ENCODE data around the gene ARRDC3. TPM values are rescaled to one million over a fixed set of nuclear protein-coding genes. Genes with fewer than 3 reads are reported as not detected.
"Not testable (repeated sequence)": the region's sequence is repeated elsewhere in the genome, so short reads cannot be mapped to it uniquely, and the experiment has no call there.

ARRDC3 gene
- total RNA-seq, 1 experiment from 2014 or later, result 32.0 TPM

- peaks cover 26% of the 10 kb centered on the region for H3K4me1 ChIP-seq (replicated peaks; ENCODE audit: insufficient read depth)
- intact Hi-C loops (cut with micrococcal nuclease; ENCODE audit: unreplicated experiment), result no loop called here
- H3F3A ChIP-seq (ENCODE audit: insufficient read depth, low read depth), result peaks cover 8% of the 10 kb centered on the region; the same call in 1 of the 2 replicates
- H3K27me3 ChIP-seq (ENCODE audit: insufficient read depth, low read depth), result no peaks in the 10 kb centered on the region
- no peak overlapping the region for H3K4me3 ChIP-seq
- TF ChIP-seq CTCF (conservative IDR thresholded peaks at IDR 0.05) (no peak), EZH2 (IDR thresholded peaks at IDR 0.05; ENCODE audit: low read depth) (no peak)
- H4K20me1 ChIP-seq (ENCODE audit: insufficient read depth), result no peaks in the 10 kb centered on the region
- no peaks in the 10 kb centered on the region for H3K36me3 ChIP-seq (ENCODE audit: low read depth)
- 0 out of 2 replicates have a peak overlapping the region, but pooled peaks have one; percentile 13 for H3K27ac ChIP-seq
- ChIA-PET POLR2A (ENCODE audit: unreplicated experiment) (no interaction called here), CTCF (interaction anchor here (0.5 kb wide), 1 partner anchor 23 kb away, joined by 5 read pairs; no protein-coding TSS in a partner anchor)
- no peaks in the 10 kb centered on the region for H3K9me2 ChIP-seq (ENCODE audit: insufficient read depth)
- H2AFZ ChIP-seq, result no peak overlapping the region
- H3K9me3 ChIP-seq (ENCODE audit: insufficient read depth, low read depth), result no peaks in the 10 kb centered on the region
- peak; percentile 6 to 60 for DNase-seq
- no peaks in the 10 kb centered on the region for H3K79me2 ChIP-seq (ENCODE audit: low read depth)
- BruUV-seq (replicated peaks), result no TSS peak
- H3K4me2 ChIP-seq, result peak overlapping the region; percentile 35
Measured at GRCh38 chr5:91357012-91357634, 26.0 kb downstream of the ARRDC3 start.

- BruUV-seq (replicated peaks); H2AFZ ChIP-seq; H3K4me3 ChIP-seq; intact Hi-C loops (cut with micrococcal nuclease; ENCODE audit: unreplicated experiment); CTCF ChIA-PET; H3K9me3 ChIP-seq (ENCODE audit: insufficient read depth, low read depth); DNase-seq; H3K9me2 ChIP-seq (ENCODE audit: insufficient read depth); POLR2A ChIA-PET (ENCODE audit: unreplicated experiment); H3K36me3 ChIP-seq (ENCODE audit: low read depth); H3K4me2 ChIP-seq; H3K79me2 ChIP-seq (ENCODE audit: low read depth); H3F3A ChIP-seq (ENCODE audit: insufficient read depth, low read depth); H3K27ac ChIP-seq; H4K20me1 ChIP-seq (ENCODE audit: insufficient read depth); H3K27me3 ChIP-seq (ENCODE audit: insufficient read depth, low read depth): not testable (repeated sequence)
- peaks cover 26% of the 10 kb centered on the region for H3K4me1 ChIP-seq (replicated peaks; ENCODE audit: insufficient read depth)
Measured at GRCh38 chr5:91354867-91355266, 28.2 kb downstream of the ARRDC3 start.

GRCh38 chr5:91352831-91353695, 30.1 kb downstream of the ARRDC3 start:
- intact Hi-C loops (cut with micrococcal nuclease; ENCODE audit: unreplicated experiment), result no loop called here
- CTCF ChIA-PET, result no interaction called here

More at GRCh38 chr5:91352831-91353695, 30.1 kb downstream of the ARRDC3 start:
- Histone ChIP-seq H2AFZ (no peak overlapping the region), H4K20me1 (ENCODE audit: insufficient read depth) (no peaks in the 10 kb centered on the region), H3K27me3 (ENCODE audit: insufficient read depth, low read depth) (no peaks in the 10 kb centered on the region), H3K4me3 (no peak overlapping the region), H3K4me2 (no peak overlapping the region), H3K27ac (no peak overlapping the region), H3F3A (ENCODE audit: insufficient read depth, low read depth) (peaks cover 8% of the 10 kb centered on the region; the same call in 1 of the 2 replicates), H3K4me1 (replicated peaks; ENCODE audit: insufficient read depth) (peaks cover 17% of the 10 kb centered on the region), H3K9me2 (ENCODE audit: insufficient read depth) (no peaks in the 10 kb centered on the region), H3K79me2 (ENCODE audit: low read depth) (no peaks in the 10 kb centered on the region), H3K9me3 (ENCODE audit: insufficient read depth, low read depth) (no peaks in the 10 kb centered on the region), H3K36me3 (ENCODE audit: low read depth) (no peaks in the 10 kb centered on the region)
- DNase-seq, result no peak
- no peak for TF ChIP-seq EZH2 (IDR thresholded peaks at IDR 0.05; ENCODE audit: low read depth)
- no peak for TF ChIP-seq CTCF (conservative IDR thresholded peaks at IDR 0.05)
- POLR2A ChIA-PET (ENCODE audit: unreplicated experiment), result no interaction called here
- no TSS peak for BruUV-seq (replicated peaks)
